SU-DHL-6 (cell line): ENCODE results near the gene BOD1.

Experiments
- CTCF ChIP-seq: fragments of 200-600 bp; sonication (generic); IDR thresholded peaks from one replicate; pipeline ENCODE4 v1.5.1; 2017; ENCODE audit warnings: antibody characterized with exemption, mild to moderate bottlenecking, low read length, moderate library complexity; ENCODE audit not compliant: insufficient read depth, poor library complexity, severe bottlenecking
- EZH2phosphoT487 ChIP-seq: fragments of 200-600 bp; sonication (generic), shearing (Covaris generic); conservative IDR thresholded peaks from 2 replicates; pipeline ENCODE4 v1.6.1; 2018; ENCODE audit warnings: mild to moderate bottlenecking, antibody characterized with exemption, low read length, moderate library complexity, mixed read lengths

GRCh38 chr5:173644673-173645436 is 28.4 kb upstream of the BOD1 start:
- TF ChIP-seq CTCF, result no peak
- TF ChIP-seq EZH2phosphoT487, result no peak
